K562 (cell line): ENCODE measurements around the gene RIOX2. TPM values are rescaled to one million over a fixed set of nuclear protein-coding genes. Genes with fewer than 3 reads are reported as not detected.

Source experiments
- ATAC-seq: fragments of 200-7000 bp; cut with Tn5 transposase; 3 replicates; pipeline ENCODE4 v1.9.1; 2020; ENCODE audit warnings: moderate library complexity
- BruUV-seq: library from RNA; stranded (reverse); fragments of 400-500 nt; replicated peaks from 2 replicates; lab custom pipeline; 2021; lab: Mats Ljungman, UMichigan
- CTCF ChIA-PET: fragments of 300-600 bp; formaldehyde crosslinking; extraction: SDS; loops from one replicate; lab custom pipeline; 2021; ENCODE audit warnings: low intra/inter-chr PET ratio; lab: Yijun Ruan, JAX
- POLR2A ChIA-PET: fragments of 300-600, 350-650 bp; sonication (Branson Sonifier 250); formaldehyde crosslinking; extraction: SDS; loops from one replicate; lab custom pipeline; 2021; ENCODE audit warnings: antibody characterized with exemption, inconsistent platforms; lab: Yijun Ruan, JAX
- DNase-seq, 4 experiments: peaks; one replicate each; pipeline versions ENCODE4 v3.0.0 to v3.0.0-alpha.2; 2011 to 2018; ENCODE audit warnings: low spot score in 3 of 4, mixed read lengths in 3 of 4; ENCODE audit errors: extremely low read depth in 1 of 4
- FAIRE-seq: peaks from 2 replicates; lab custom pipeline; 2011; peaks lifted over from hg19 to GRCh38; lab: Jason Lieb, UNC
- H2AFZ ChIP-seq: 2 replicates; pipeline ENCODE4 v1.6.0; 2011; ENCODE audit warnings: low read depth, low read length, control low read depth, inconsistent platforms
- H3K27ac ChIP-seq: fragments of 200-600 bp; 3 replicates; pipeline ENCODE4 v1.8.0; 2011; ENCODE audit warnings: low read depth, mild to moderate bottlenecking, control low read depth, inconsistent platforms, low read length, moderate library complexity, mixed read lengths; ENCODE audit errors: extremely low read depth
- H3K27me3 ChIP-seq, 2 experiments: fragments of 300-600 bp in 1 of 2; 2 replicates in 1 of 2; 3 replicates in 1 of 2; pipeline versions ENCODE4 v1.6.0 to v1.8.0; 2011; ENCODE audit warnings: inconsistent platforms in 2 of 2, low read length in 2 of 2, mild to moderate bottlenecking in 1 of 2, mixed read lengths in 1 of 2, moderate library complexity in 1 of 2; ENCODE audit not compliant: control insufficient read depth in 2 of 2, insufficient read depth in 2 of 2
- H3K36me3 ChIP-seq: fragments of 300-600 bp; 3 replicates; pipeline ENCODE4 v1.8.0; 2011; ENCODE audit warnings: mild to moderate bottlenecking, low read length, inconsistent platforms; ENCODE audit not compliant: control insufficient read depth, insufficient read depth
- H3K4me1 ChIP-seq, 2 experiments: fragments of 200-600 bp in 1 of 2; replicated peaks in 1 of 2; 2 replicates in 1 of 2; 3 replicates in 1 of 2; pipeline versions ENCODE4 v1.5.1 to v1.8.0; 2011; ENCODE audit warnings: inconsistent platforms in 2 of 2, low read length in 2 of 2, mild to moderate bottlenecking in 1 of 2, mixed read lengths in 1 of 2, moderate library complexity in 1 of 2; ENCODE audit not compliant: control insufficient read depth in 2 of 2, insufficient read depth in 2 of 2
- H3K4me2 ChIP-seq: 2 replicates; pipeline ENCODE4 v1.6.1; 2011; ENCODE audit warnings: low read length, control low read depth, inconsistent platforms, mixed read lengths; ENCODE audit not compliant: insufficient read depth
- H3K4me3 ChIP-seq: fragments of 200-600 bp; sonication (generic), shearing (Covaris generic); 2 replicates; pipeline ENCODE4 v1.5.1; 2016; ENCODE audit warnings: control low read depth, inconsistent platforms
- H3K79me2 ChIP-seq: fragments of 200-600 bp; 3 replicates; pipeline ENCODE4 v1.8.0; 2011; ENCODE audit warnings: low read length, inconsistent platforms; ENCODE audit not compliant: control insufficient read depth, insufficient read depth
- H3K9ac ChIP-seq, 2 experiments: 2 replicates each; pipeline versions ENCODE4 v1.6.0 to v1.6.1; 2011; ENCODE audit warnings: low read depth in 2 of 2, low read length in 2 of 2, control low read depth in 1 of 2, inconsistent platforms in 1 of 2, mild to moderate bottlenecking in 1 of 2, mixed read lengths in 1 of 2; ENCODE audit not compliant: insufficient read depth in 1 of 2
- H3K9me1 ChIP-seq: one replicate; pipeline ENCODE4 v1.6.0; 2011; ENCODE audit warnings: inconsistent platforms, mild to moderate bottlenecking, low read length, moderate library complexity; ENCODE audit not compliant: control insufficient read depth, insufficient read depth
- H3K9me3 ChIP-seq: replicated peaks from 2 replicates; pipeline ENCODE4 v1.5.1; 2011; ENCODE audit warnings: low read depth, low read length, inconsistent platforms; ENCODE audit not compliant: control insufficient read depth, insufficient read depth
- H4K20me1 ChIP-seq: replicated peaks from 2 replicates; pipeline ENCODE4 v1.6.1; 2011; ENCODE audit warnings: low read length, inconsistent platforms, mixed read lengths; ENCODE audit not compliant: control insufficient read depth, insufficient read depth
- BCL6 ChIP-seq: fragments of 250-450 bp; sonication (Bioruptor Pico); IDR thresholded peaks from 2 replicates; pipeline ENCODE4 v1.4.0; 2020
- C11orf30 ChIP-seq: fragments of 450-650 bp; IDR thresholded peaks from 2 replicates; pipeline ENCODE4 v1.6.1; 2016; ENCODE audit warnings: low read depth, mild to moderate bottlenecking
- CXXC5 ChIP-seq: fragments of 250-450 bp; sonication (Bioruptor Pico); IDR thresholded peaks from 2 replicates; pipeline ENCODE4 v1.8.0; 2022; ENCODE audit warnings: inconsistent platforms, mild to moderate bottlenecking, moderate library complexity
- ETV1 ChIP-seq: fragments of 450-650 bp; conservative IDR thresholded peaks from 2 replicates; pipeline ENCODE4 v1.6.1; 2016; ENCODE audit warnings: missing genetic modification characterization, control low read depth, low read depth, missing compliant biosample characterization
- ILF3 ChIP-seq: fragments of 450-650 bp; IDR thresholded peaks from 2 replicates; pipeline ENCODE4 v1.6.1; 2018; ENCODE audit warnings: antibody characterized with exemption, mild to moderate bottlenecking, moderate library complexity, borderline replicate concordance
- ILK ChIP-seq: fragments of 450-650 bp; IDR thresholded peaks from 2 replicates; pipeline ENCODE4 v1.6.1; 2016; ENCODE audit warnings: missing genetic modification characterization, low read depth, mild to moderate bottlenecking, missing compliant biosample characterization, moderate library complexity, borderline replicate concordance
- JUNB ChIP-seq: fragments of 450-650 bp; formaldehyde crosslinking; conservative IDR thresholded peaks from 2 replicates; pipeline ENCODE4 v1.4.0; 2020; ENCODE audit warnings: mild to moderate bottlenecking
- KLF10 ChIP-seq: fragments of 250-450 bp; sonication (Bioruptor Pico); IDR thresholded peaks from 2 replicates; pipeline ENCODE4 v1.6.1; 2021; ENCODE audit warnings: matching md5 sums
- PHTF2 ChIP-seq: fragments of 250-450 bp; sonication (Bioruptor Pico); IDR thresholded peaks from 2 replicates; pipeline ENCODE4 v1.5.0; 2021; ENCODE audit warnings: mild to moderate bottlenecking
- ZBTB17 ChIP-seq: fragments of 450-650 bp; formaldehyde crosslinking; IDR thresholded peaks from 2 replicates; pipeline ENCODE4 v1.4.0; 2020; ENCODE audit warnings: mild to moderate bottlenecking
- ZBTB26 ChIP-seq: fragments of 450-650 bp; formaldehyde crosslinking; IDR thresholded peaks from 2 replicates; pipeline ENCODE4 v1.4.0; 2022; ENCODE audit warnings: missing genetic modification characterization
- ZBTB9 ChIP-seq: fragments of 450-650 bp; formaldehyde crosslinking; IDR thresholded peaks from 2 replicates; pipeline ENCODE4 v1.4.0; 2020; ENCODE audit warnings: mild to moderate bottlenecking, moderate library complexity
- ZNF707 ChIP-seq: fragments of 250-450 bp; sonication (Bioruptor Pico); conservative IDR thresholded peaks from 2 replicates; pipeline ENCODE4 v1.8.0; 2022; ENCODE audit warnings: inconsistent platforms, mild to moderate bottlenecking, moderate library complexity
- WGBS: fragments of 100-300 bp; shearing (Covaris generic); methylation state at CpG from one replicate; pipeline ENCODE4 v1.1.6; 2016; ENCODE audit warnings: low coverage, mixed read lengths; ENCODE audit not compliant: insufficient coverage; ENCODE audit errors: missing lambda C conversion rate; 5-methylcytosine and 5-hydroxymethylcytosine counted together
- in situ Hi-C: fragments of 300-500 bp; cut with MboI; formaldehyde crosslinking; loops from 4 replicates; pipeline ENCODE4 v1.15.0; 2018; ENCODE audit warnings: inconsistent platforms, mixed read lengths
- intact Hi-C: fragments of 100-400 bp; cut with micrococcal nuclease; formaldehyde crosslinking; loops from 2 replicates; pipeline ENCODE4 v1.14.2; 2022
- polyA plus RNA-seq, 8 experiments: library from polyadenylated mRNA; depleted of rRNA in 4 of 8; stranded (reverse) in 5 of 8; unstranded in 3 of 8; fragments of >200 nt; fragmentation: Nextera tagmentation in 2 of 8; fragmentation: Illumina TruSeq in 1 of 8; extraction: Ambion mirVana in 2 of 8; extraction: Trizol in 1 of 8; gene quantifications; 2 replicates each; pipeline versions ENCODE4 v1.2.1 to v1.2.3, GENCODE V29; 2011 to 2014; ENCODE audit warnings: inconsistent platforms in 1 of 8, missing spikeins in 1 of 8
- total RNA-seq, 7 experiments: library from RNA; depleted of rRNA in 6 of 7; stranded (reverse); fragments of >200 nt in 6 of 7; fragmentation: Illumina TruSeq in 2 of 7; extraction: Trizol in 2 of 7; gene quantifications; 2 replicates each; pipeline versions ENCODE4 v1.2.1 to v1.2.3, GENCODE V29; 2011 to 2021; ENCODE audit warnings: low replicate concordance in 1 of 7

RIOX2 gene
- total and polyA plus RNA-seq, 9 of the 15 experiments (the other 6 are each of a cell fraction or from before 2014, with no cell fraction given), result 22.2 to 56.0 (median 32.6) TPM

GRCh38 chr3:97974996-97975395 lies 2.8 kb upstream of the RIOX2 start:
- no peak for DNase-seq
- peaks cover 0 to 8% of the 10 kb centered on the region in 2 experiments; a peak in 4 of 5 replicates for H3K4me1 ChIP-seq
- in situ Hi-C loops (no loop called here), intact Hi-C loops (loop anchor here (5.0 kb wide), 2 partner anchors 63 to 183 kb away; no protein-coding TSS in a partner anchor)
- no peaks in the 10 kb centered on the region for H3K9me1 ChIP-seq
- no peaks in the 10 kb centered on the region for H4K20me1 ChIP-seq
- H3K79me2 ChIP-seq, result peaks cover 19% of the 10 kb centered on the region
- no peak overlapping the region for H3K4me3 ChIP-seq
- no peaks in the 10 kb centered on the region for H3K27me3 ChIP-seq
- BruUV-seq, result no TSS peak
- TF ChIP-seq C11orf30 (no peak), KLF10 (no peak), ILK (tag) (no peak), CXXC5 (no peak), ZBTB17 (CRISPR knock-in tag) (no peak), ZBTB9 (CRISPR knock-in tag) (no peak), JUNB (CRISPR knock-in tag) (no peak), PHTF2 (CRISPR knock-in tag) (no peak), ZNF707 (CRISPR knock-in tag) (no peak), BCL6 (CRISPR knock-in tag) (no peak), ZBTB26 (no peak), ETV1 (tag) (no peak), ILF3 (no peak)
- no peak overlapping the region for H3K27ac ChIP-seq
- H3K36me3 ChIP-seq, result no peaks in the 10 kb centered on the region
- POLR2A ChIA-PET, result no interaction called here
- CTCF ChIA-PET, result no interaction called here
- no peak for FAIRE-seq
- no peak for ATAC-seq
- H3K4me2 ChIP-seq, result no peak overlapping the region
- 0 out of 2 replicates have a peak overlapping the region, but pooled peaks have one; percentile 32 for H2AFZ ChIP-seq
- no peaks in the 10 kb centered on the region for H3K9me3 ChIP-seq
- 27% methylated on average over 3 of the region's 3 CpGs for WGBS
- H3K9ac ChIP-seq, result no peak overlapping the region
